B cell (primary cell): ENCODE data around the gene GPR4. TPM values are rescaled to one million over a fixed set of nuclear protein-coding genes. Genes with fewer than 3 reads are reported as not detected.

Experiments used
- ATAC-seq: fragments of 200-7000 bp; cut with Tn5 transposase; one replicate; pipeline ENCODE4 v1.10.0; 2021; ENCODE audit warnings: low read depth, mild to moderate bottlenecking, moderate number of reproducible peaks, moderate library complexity
- CTCF ChIA-PET: fragments of 350-600 bp; sonication (Branson Sonifier 250); formaldehyde crosslinking; loops from one replicate; lab custom pipeline; 2021; ENCODE audit warnings: antibody characterized with exemption, inconsistent platforms; lab: Charles Lee
- POLR2A ChIA-PET: fragments of 350-600 bp; sonication (Branson Sonifier 250); formaldehyde crosslinking; loops from one replicate; lab custom pipeline; 2021; ENCODE audit warnings: antibody characterized with exemption; lab: Charles Lee
- DNase-seq: peaks from one replicate; pipeline ENCODE4 v3.0.0; 2013
- H2AFZ ChIP-seq: 2 replicates; pipeline ENCODE4 v1.6.1; 2012; ENCODE audit warnings: mild to moderate bottlenecking, low read depth, low read length; ENCODE audit not compliant: insufficient read depth, poor library complexity, severe bottlenecking
- H3K27ac ChIP-seq, 2 donors: 1 replicate in 1 of 2; 2 replicates in 1 of 2; pipeline ENCODE4 v1.5.1; 2012 to 2013; ENCODE audit warnings: low read length in 2 of 2, mild to moderate bottlenecking in 2 of 2, moderate library complexity in 1 of 2
- H3K27me3 ChIP-seq, 4 experiments: fragments of 200-600 bp in 1 of 4; sonication (generic) in 1 of 4; replicated peaks in 1 of 4; 1 replicate in 2 of 4; 2 replicates in 2 of 4; pipeline versions ENCODE4 v1.6.1 to v1.7.0; 2013 to 2016; ENCODE audit warnings: low read length in 3 of 4, mild to moderate bottlenecking in 2 of 4, mixed read lengths in 1 of 4, moderate library complexity in 1 of 4; ENCODE audit not compliant: insufficient read depth in 4 of 4, control insufficient read depth in 3 of 4; ENCODE audit errors: control extremely low read depth in 1 of 4
- H3K36me3 ChIP-seq, 2 experiments: replicated peaks in 1 of 2; 1 replicate in 1 of 2; 2 replicates in 1 of 2; pipeline versions ENCODE4 v1.6.1 to v1.7.1; 2013; ENCODE audit warnings: low read length in 1 of 2; ENCODE audit not compliant: insufficient read depth in 2 of 2, control insufficient read depth in 1 of 2; ENCODE audit errors: control extremely low read depth in 1 of 2, extremely low read depth in 1 of 2
- H3K4me1 ChIP-seq, 2 donors: fragments of 200-600 bp in 1 of 2; sonication (generic) in 1 of 2; 1 replicate in 1 of 2; 2 replicates in 1 of 2; pipeline versions ENCODE4 v1.5.1 to v1.6.1; 2013 to 2017; ENCODE audit warnings: low read length in 2 of 2; ENCODE audit not compliant: control insufficient read depth in 2 of 2, insufficient read depth in 2 of 2
- H3K4me2 ChIP-seq: replicated peaks from 2 replicates; pipeline ENCODE3; 2012; ENCODE audit warnings: mild to moderate bottlenecking, low read depth, low read length; ENCODE audit not compliant: poor library complexity, severe bottlenecking
- H3K4me3 ChIP-seq, 5 experiments: fragments of 200-600 bp in 1 of 5; sonication (generic) in 1 of 5; 1 replicate in 3 of 5; 2 replicates in 2 of 5; pipeline versions ENCODE4 v1.5.1 to v1.7.0; 2011 to 2016; ENCODE audit warnings: low read length in 4 of 5, mild to moderate bottlenecking in 4 of 5, low read depth in 2 of 5, control low read depth in 1 of 5, moderate library complexity in 1 of 5; ENCODE audit not compliant: insufficient read depth in 1 of 5; ENCODE audit errors: control extremely low read depth in 1 of 5, extremely low read depth in 1 of 5
- H3K79me2 ChIP-seq: fragments of 200-600 bp; sonication (generic); one replicate; pipeline ENCODE4 v1.6.0; 2016; ENCODE audit warnings: low read length; ENCODE audit not compliant: control insufficient read depth, insufficient read depth
- H3K9ac ChIP-seq: fragments of 200-600 bp; sonication (generic); 2 replicates; pipeline ENCODE4 v1.6.1; 2017; ENCODE audit warnings: mild to moderate bottlenecking, low read length, moderate library complexity
- H3K9me3 ChIP-seq, 3 donors: one replicate each; pipeline versions ENCODE4 v1.6.1 to v1.7.1; 2013; ENCODE audit warnings: low read length in 2 of 3; ENCODE audit not compliant: control insufficient read depth in 2 of 3, insufficient read depth in 1 of 3; ENCODE audit errors: control extremely low read depth in 1 of 3
- H4K20me1 ChIP-seq: 2 replicates; pipeline ENCODE4 v1.6.0; 2012; ENCODE audit warnings: mild to moderate bottlenecking, low read length; ENCODE audit not compliant: insufficient read depth, control insufficient read depth, poor library complexity, severe bottlenecking
- H3K27ac Mint-ChIP-seq: one replicate; pipeline ENCODE4 v1.8.0; 2021; ENCODE audit warnings: mixed read lengths
- H3K27me3 Mint-ChIP-seq: one replicate; pipeline ENCODE4 v1.8.0; 2021; ENCODE audit warnings: mixed read lengths
- H3K4me1 Mint-ChIP-seq: one replicate; pipeline ENCODE4 v1.8.0; 2021; ENCODE audit warnings: mixed read lengths
- H3K4me3 Mint-ChIP-seq: one replicate; pipeline ENCODE4 v1.8.0; 2021; ENCODE audit warnings: mixed read lengths
- H3K9me3 Mint-ChIP-seq: one replicate; pipeline ENCODE4 v1.8.0; 2022; ENCODE audit warnings: mixed read lengths; ENCODE audit not compliant: insufficient read depth
- CTCF ChIP-seq: fragments of 200-600 bp; IDR thresholded peaks from one replicate; pipeline ENCODE4 v1.8.0; 2022; ENCODE audit warnings: antibody characterized with exemption, mild to moderate bottlenecking
- EZH2 ChIP-seq: IDR thresholded peaks from 2 replicates; pipeline ENCODE4 v1.6.1; 2012; ENCODE audit warnings: borderline replicate concordance, low read depth, mild to moderate bottlenecking, moderate library complexity, low read length; ENCODE audit not compliant: insufficient read depth, poor library complexity, severe bottlenecking
- WGBS: methylation state at CpG from one replicate; pipeline ENCODE4 v1.1.5; 2013; ENCODE audit warnings: missing lambda C conversion rate; ENCODE audit not compliant: insufficient coverage; 5-methylcytosine and 5-hydroxymethylcytosine counted together
- intact Hi-C: fragments of 100-400 bp; cut with micrococcal nuclease; formaldehyde crosslinking; loops from one replicate; pipeline ENCODE4 v1.10.0; 2022
- polyA plus RNA-seq: library from polyadenylated mRNA; depleted of rRNA; stranded (reverse); fragments of >200 nt; gene quantifications from 2 replicates; pipeline ENCODE4 v1.2.3, GENCODE V29; 2012
- total RNA-seq, 2 donors: library from RNA; stranded (reverse); fragments of 120-200 nt in 1 of 2; gene quantifications; 1 replicate in 1 of 2; 2 replicates in 1 of 2; pipeline versions ENCODE4 v1.2.3 to v1.2.4, GENCODE V29; 2013 to 2022

Gene GPR4
- total and polyA plus RNA-seq, 2 donors (not counting 1 experiment from before 2014, with no cell fraction given): not detected

- ATAC-seq: no peak
- H3K79me2 ChIP-seq: no peaks in the 10 kb centered on the region
- H3K4me1 ChIP-seq: peaks cover 27 to 44% of the 10 kb centered on the region in 2 donors
- CTCF ChIA-PET: interaction anchor here (0.5 to 1.3 kb wide), 5 partner anchors 33 to 152 kb away, joined by 3 to 5 read pairs (median 3); partner anchors contain the start of gene QPCTL
- H3K27ac ChIP-seq: no peak overlapping the region
- Mint-ChIP-seq H3K4me3 (peak overlapping the region; percentile 84), H3K27me3 (peaks cover 9% of the 10 kb centered on the region), H3K9me3 (peaks cover under 1% of the 10 kb centered on the region), H3K27ac (peak overlapping the region; percentile 34), H3K4me1 (peaks cover 35% of the 10 kb centered on the region)
- intact Hi-C loops: no loop called here
- H3K4me3 ChIP-seq: peak overlapping the region in 4 of 5 experiments; percentile 41 to 48 (median 48)
- peak overlapping the region; percentile 49 for H3K9ac ChIP-seq
- H3K36me3 ChIP-seq: no peaks in the 10 kb centered on the region
- peak overlapping the region; percentile 66 for H2AFZ ChIP-seq
- H4K20me1 ChIP-seq: no peaks in the 10 kb centered on the region
- no peaks in the 10 kb centered on the region for H3K9me3 ChIP-seq
- no peak for TF ChIP-seq CTCF
- TF ChIP-seq EZH2: no peak
- H3K27me3 ChIP-seq: peaks cover 0 to 13% (median 5%) of the 10 kb centered on the region in 4 experiments
- POLR2A ChIA-PET: interaction anchor here (0.5 to 1.0 kb wide), 3 partner anchors 34 to 305 kb away, joined by 3 to 5 read pairs (median 3); partner anchors contain the start of gene VASP
- peak overlapping the region; percentile 73 for H3K4me2 ChIP-seq
- DNase-seq: no peak
- 0% methylated on average over 1 of the region's 9 CpGs for WGBS
Measured at GRCh38 chr19:45646345-45646698, 44.3 kb upstream of the GPR4 start.

- POLR2A ChIA-PET: interaction anchor here (0.5 to 1.2 kb wide), 6 partner anchors 23 to 305 kb away, joined by 3 to 5 read pairs (median 3); partner anchors contain the start of genes QPCTL, SNRPD2 and VASP
Measured at GRCh38 chr19:45645631-45646344, 43.8 kb upstream of the GPR4 start.

More at GRCh38 chr19:45645631-45646344, 43.8 kb upstream of the GPR4 start:
- no peaks in the 10 kb centered on the region for H3K79me2 ChIP-seq
- Mint-ChIP-seq H3K9me3 (peaks cover 3% of the 10 kb centered on the region), H3K27ac (peak overlapping the region; percentile 61), H3K4me1 (peaks cover 41% of the 10 kb centered on the region), H3K4me3 (peak overlapping the region; percentile 84), H3K27me3 (peaks cover 8% of the 10 kb centered on the region)
- WGBS: 2% methylated on average over 10 of the region's 27 CpGs
- peaks cover 33 to 49% of the 10 kb centered on the region in 2 donors for H3K4me1 ChIP-seq
- H3K36me3 ChIP-seq: no peaks in the 10 kb centered on the region
- no peak overlapping the region for H3K27ac ChIP-seq
- ATAC-seq: peak; percentile 52
- peak overlapping the region; percentile 66 for H2AFZ ChIP-seq
- TF ChIP-seq EZH2 (no peak), CTCF (no peak)
- H4K20me1 ChIP-seq: no peaks in the 10 kb centered on the region
- peaks cover 0 to 13% (median 5%) of the 10 kb centered on the region in 4 experiments for H3K27me3 ChIP-seq
- peak overlapping the region; percentile 73 for H3K4me2 ChIP-seq
- peak overlapping the region; percentile 49 for H3K9ac ChIP-seq
- DNase-seq: peak; percentile 89
- H3K4me3 ChIP-seq: peak overlapping the region; percentile 37 to 48 (median 47)
- peaks cover 0 to 2% (median 0%) of the 10 kb centered on the region in 3 donors for H3K9me3 ChIP-seq
- intact Hi-C loops: no loop called here
- CTCF ChIA-PET: interaction anchor here (0.5 to 1.3 kb wide), 6 partner anchors 33 to 152 kb away, joined by 3 to 5 read pairs (median 3); partner anchors contain the start of gene QPCTL
